Embryonic facial prominence (tissue), 1 donor: Measurements from ENCODE around the gene PNKD.
A peak's percentile ranks its signal among the peaks of the same experiment; 100 is the strongest.

Experiments
- DNase-seq: peaks from one replicate; pipeline ENCODE4 v3.0.0-alpha.2; 2016; ENCODE audit errors: extremely low spot score

The PNKD gene

GRCh38 chr2:218317835-218318234, 47.5 kb downstream of the PNKD start:
- DNase-seq: no peak

GRCh38 chr2:218318241-218318640, 47.9 kb downstream of the PNKD start:
- no peak for DNase-seq

GRCh38 chr2:218319813-218320365, 49.6 kb downstream of the PNKD start:
- no peak for DNase-seq

DNA sequence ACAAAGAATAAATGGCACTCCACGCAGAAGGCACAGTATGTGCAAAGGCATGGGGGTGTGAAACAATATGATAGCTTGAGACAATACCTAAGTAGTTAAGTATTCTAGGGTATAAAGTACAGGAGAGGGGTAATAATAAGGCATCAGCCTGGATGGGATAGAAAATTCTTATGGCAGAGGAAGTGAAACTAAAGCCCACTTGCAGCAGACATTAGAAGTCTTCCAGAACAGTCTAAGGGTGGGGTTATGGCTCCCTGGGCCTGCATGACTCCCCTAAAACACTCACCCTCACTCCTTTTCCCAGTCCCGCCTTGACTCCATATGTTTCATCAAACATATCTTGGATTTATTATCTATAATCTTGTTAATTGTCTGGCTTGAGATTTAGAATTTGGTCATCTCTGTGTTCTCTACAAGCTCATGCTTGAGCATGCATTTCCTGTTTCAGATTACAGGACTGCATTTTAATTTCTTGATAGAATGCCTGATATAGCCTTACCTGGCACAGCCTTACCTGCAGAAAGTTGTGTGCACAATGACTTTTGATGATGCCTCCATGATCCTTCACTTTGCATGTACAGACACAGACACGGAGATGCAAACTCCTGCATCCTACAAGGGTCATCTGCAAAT, 50.5 kb downstream of the PNKD start:
- DNase-seq: no peak

GRCh38 chr2:218322768-218323525, 52.6 kb downstream of the PNKD start:
- DNase-seq: peak; percentile 74

DNA sequence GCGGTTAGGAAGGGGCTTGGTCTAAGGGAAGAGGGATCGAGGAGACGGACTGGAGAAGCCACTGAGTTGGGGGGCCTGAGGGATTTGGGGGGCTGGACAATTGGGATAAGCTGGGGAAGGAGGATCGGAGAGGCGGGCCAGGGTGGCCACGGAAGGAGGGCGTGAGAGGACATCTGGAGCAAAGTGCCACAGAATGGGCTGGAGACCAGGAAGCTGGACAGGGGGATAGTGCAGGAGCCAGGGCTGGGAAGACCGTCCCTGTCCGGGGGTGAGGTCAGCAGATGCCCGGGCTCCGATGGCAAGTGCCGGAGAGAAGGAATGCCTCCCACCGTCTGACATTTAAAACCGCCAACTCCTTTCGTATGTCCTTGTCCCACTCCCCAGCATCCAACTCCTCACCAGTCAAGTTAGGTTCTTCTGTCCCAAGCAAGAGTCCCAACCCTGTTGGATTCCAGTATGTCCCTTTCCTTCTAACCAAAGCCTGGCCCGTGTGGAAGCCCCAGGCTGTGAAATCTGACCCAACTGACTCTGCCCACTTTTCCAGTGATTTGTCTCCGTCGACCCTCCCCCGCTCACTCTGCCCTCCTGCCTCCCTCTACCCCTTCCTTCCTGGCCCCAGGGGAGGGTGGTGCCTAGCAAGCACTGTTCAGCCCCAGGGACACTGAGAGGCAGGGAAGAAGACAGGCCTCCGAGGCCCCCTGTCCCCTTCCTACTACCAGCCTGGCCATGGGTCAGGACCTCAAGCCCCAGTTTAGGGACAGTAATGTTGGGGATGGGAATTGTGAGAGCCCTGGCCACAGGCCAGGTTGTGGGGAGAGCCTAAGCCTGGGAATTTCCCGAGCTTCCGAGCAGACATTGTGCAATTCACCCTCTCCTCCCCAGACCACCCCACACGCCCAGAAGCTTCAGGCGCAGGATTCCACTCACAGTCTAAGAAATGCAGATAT, 53.5 kb downstream of the PNKD start:
- DNase-seq: no peak

DNA sequence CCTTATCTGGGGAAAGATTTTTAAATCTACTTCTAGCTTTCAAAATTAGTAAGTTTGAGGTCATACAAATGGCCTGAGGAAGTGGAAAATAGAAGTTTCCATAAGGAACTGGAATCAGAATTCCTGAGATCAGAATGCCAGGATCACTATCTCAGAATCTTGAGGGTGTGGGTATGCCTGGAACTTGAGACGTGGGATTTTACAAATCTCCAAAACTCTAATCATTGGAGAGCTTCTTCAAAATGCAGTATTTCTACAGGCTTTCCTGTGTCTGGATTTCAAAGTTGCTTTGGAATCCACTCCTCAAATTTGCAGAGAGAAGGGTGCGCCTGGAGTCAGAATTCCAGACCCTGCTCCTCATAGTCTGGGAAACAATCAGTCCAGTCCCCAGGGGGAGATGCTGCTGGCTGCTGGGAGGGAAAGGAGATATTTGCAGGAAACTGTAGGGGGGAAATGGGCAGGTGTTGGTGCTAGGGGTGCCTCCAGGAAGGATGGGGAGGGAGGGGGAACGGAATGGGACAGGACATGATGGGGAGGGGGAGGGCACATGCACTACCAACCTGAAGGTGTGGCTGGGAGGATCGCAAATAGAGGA, 55.3 kb downstream of the PNKD start:
- DNase-seq: no peak

DNA sequence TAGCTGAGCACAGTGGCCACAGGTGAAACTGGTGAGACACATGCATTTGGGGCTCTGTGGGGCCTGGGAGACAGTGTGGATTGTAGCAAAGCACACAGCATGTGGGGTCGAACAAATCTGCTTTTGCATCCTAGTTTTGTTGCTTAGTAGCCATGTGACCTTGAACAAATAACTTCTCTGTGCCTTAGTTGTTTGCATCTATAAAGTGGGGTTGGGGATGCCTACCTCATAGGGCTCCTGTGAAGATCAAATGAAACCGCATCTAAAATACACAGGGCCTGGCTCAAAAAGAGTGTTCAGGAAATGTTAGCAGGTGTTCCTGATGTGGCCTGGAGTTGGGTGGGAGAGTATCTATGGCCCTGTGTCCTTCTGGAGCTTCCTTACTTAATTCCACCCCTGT, 56.0 kb downstream of the PNKD start:
- DNase-seq: no peak

GRCh38 chr2:218327451-218328210, 57.3 kb downstream of the PNKD start:
- DNase-seq: no peak

- DNase-seq: no peak
Measured at GRCh38 chr2:218328294-218328693, 58.0 kb downstream of the PNKD start.

GRCh38 chr2:218329027-218329825, 58.9 kb downstream of the PNKD start:
- DNase-seq: no peak

- no peak for DNase-seq
Measured at GRCh38 chr2:218329826-218330593, 59.7 kb downstream of the PNKD start.

GRCh38 chr2:218331745-218332144, 61.4 kb downstream of the PNKD start:
- no peak for DNase-seq

- no peak for DNase-seq
Measured at GRCh38 chr2:218332288-218332687, 62.0 kb downstream of the PNKD start.

DNA sequence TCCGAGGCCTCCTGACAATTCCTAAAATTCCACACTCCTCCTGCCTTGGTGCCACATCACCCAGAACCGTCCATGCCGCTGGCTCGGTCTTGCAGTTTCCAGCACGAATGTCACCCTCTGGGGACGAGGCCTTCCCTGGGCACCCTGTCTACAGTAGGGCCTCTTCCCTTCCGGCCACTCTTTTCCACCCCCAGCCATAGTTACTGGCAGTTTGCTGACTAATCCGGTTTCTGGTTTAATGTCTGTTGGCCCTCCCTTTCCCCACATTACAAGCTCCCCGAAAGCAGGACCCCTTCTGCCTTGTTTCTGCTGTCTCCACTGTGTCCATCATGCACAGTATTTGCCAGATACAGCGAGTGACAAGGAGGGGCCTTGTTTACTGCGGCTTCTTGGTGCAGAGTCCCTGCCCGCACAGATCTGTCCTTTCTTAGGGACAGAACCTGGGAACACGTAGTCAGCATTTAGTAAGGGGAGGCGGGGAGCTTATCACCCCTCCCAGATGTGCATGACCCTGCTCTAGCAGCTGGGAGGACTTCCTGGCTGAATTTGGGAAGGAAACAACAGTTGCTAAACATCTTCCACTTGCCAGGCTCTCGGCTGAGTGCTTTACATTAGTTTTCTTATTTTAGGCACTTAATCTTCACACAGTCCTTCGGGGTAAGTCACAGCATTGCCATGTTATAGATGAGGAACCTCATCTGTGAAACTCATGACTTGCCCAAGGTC, 62.8 kb downstream of the PNKD start:
- DNase-seq: no peak

- no peak for DNase-seq
Measured at GRCh38 chr2:218334531-218334930, 64.2 kb downstream of the PNKD start.

- DNase-seq: no peak
Measured at GRCh38 chr2:218340656-218341055, 70.3 kb downstream of the PNKD start.

GRCh38 chr2:218341381-218341780, 71.1 kb downstream of the PNKD start:
- DNase-seq: no peak

DNA sequence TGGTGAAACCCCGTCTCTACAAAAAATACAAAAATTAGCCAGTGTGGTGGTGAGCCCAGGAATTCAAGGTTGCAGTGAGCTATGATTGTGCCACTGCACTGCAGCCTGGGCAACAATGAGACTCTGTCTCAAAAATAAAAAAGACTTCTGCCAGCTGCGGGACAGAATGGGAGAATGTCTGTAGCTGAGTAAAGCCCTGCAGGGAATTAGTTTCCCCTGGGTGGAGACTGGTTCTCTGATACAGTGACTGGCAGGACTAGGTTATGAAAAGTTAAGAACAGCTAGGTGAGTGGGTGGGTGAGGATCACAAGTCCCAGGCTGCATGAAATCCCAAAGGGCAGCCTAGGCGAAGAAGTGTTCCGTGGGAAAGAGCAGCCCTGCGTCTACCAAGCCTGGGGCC, 72.5 kb downstream of the PNKD start:
- DNase-seq: no peak
